Measurements from ENCODE around the gene OAF.
"Not testable (repeated sequence)": the region's sequence is repeated elsewhere in the genome, so short reads cannot be mapped to it uniquely, and the experiment has no call there.

DNA sequence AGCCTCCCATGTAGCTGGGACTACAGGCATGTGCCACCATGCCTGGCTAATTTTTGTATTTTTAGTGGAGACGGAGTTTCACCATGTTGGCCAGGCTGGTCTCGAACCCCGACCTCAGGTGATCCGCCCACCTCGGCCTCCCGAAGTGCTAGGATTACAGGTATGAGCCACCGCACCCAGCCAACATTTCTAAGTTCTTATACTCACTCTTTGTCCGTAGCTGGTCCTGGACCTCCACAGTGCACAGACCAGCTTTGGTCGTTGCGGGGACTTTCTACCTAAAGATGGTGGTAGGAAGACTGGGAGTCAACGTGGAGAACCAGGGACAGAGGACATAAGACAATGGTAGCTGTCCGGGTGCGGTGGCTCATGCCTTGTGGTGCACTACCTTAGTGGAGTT is 42.5 kb downstream of the OAF start:
- TF ChIP-seq, protein P1, sequence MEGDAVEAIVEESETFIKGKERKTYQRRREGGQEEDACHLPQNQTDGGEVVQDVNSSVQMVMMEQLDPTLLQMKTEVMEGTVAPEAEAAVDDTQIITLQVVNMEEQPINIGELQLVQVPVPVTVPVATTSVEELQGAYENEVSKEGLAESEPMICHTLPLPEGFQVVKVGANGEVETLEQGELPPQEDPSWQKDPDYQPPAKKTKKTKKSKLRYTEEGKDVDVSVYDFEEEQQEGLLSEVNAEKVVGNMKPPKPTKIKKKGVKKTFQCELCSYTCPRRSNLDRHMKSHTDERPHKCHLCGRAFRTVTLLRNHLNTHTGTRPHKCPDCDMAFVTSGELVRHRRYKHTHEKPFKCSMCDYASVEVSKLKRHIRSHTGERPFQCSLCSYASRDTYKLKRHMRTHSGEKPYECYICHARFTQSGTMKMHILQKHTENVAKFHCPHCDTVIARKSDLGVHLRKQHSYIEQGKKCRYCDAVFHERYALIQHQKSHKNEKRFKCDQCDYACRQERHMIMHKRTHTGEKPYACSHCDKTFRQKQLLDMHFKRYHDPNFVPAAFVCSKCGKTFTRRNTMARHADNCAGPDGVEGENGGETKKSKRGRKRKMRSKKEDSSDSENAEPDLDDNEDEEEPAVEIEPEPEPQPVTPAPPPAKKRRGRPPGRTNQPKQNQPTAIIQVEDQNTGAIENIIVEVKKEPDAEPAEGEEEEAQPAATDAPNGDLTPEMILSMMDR (conservative IDR thresholded peaks at IDR 0.05; ENCODE audit: low read depth, low read length): not testable (repeated sequence)
- TF ChIP-seq EZH2 (IDR thresholded peaks at IDR 0.05; ENCODE audit: borderline replicate concordance, low read depth, low read length, poor library complexity, severe bottlenecking): not testable (repeated sequence)

All from A673 (cell line).